MCF 10A (cell line): Measurements from ENCODE around the gene SERAC1. TPM values are rescaled to one million over a fixed set of nuclear protein-coding genes. Genes with fewer than 3 reads are reported as not detected.

Experiments used
- BruUV-seq: library from RNA; stranded (reverse); fragments of 400-500 nt; replicated peaks from 2 replicates; lab custom pipeline; 2021; lab: Mats Ljungman, UMichigan
- CTCF ChIA-PET: fragments of 300-600 bp; sonication (Branson Sonifier 250); formaldehyde crosslinking; extraction: SDS; loops from one replicate; lab custom pipeline; 2021; ENCODE audit warnings: antibody characterized with exemption, inconsistent platforms; lab: Yijun Ruan, JAX
- POLR2A ChIA-PET: fragments of 300-600, 350-650 bp; sonication (Branson Sonifier 250); formaldehyde crosslinking; extraction: SDS; loops from one replicate; lab custom pipeline; 2020; ENCODE audit warnings: antibody characterized with exemption, inconsistent platforms; lab: Yijun Ruan, JAX
- DNase-seq: peaks from one replicate; pipeline ENCODE4 v3.0.0-alpha.2; 2018; ENCODE audit not compliant: unreplicated experiment
- H3K27ac Mint-ChIP-seq: one replicate; pipeline ENCODE4 v1.8.0; 2022; ENCODE audit warnings: mild to moderate bottlenecking, low read depth, mixed read lengths; ENCODE audit not compliant: unreplicated experiment
- H3K27me3 Mint-ChIP-seq: one replicate; pipeline ENCODE4 v1.8.0; 2022; ENCODE audit warnings: mixed read lengths; ENCODE audit not compliant: insufficient read depth, unreplicated experiment
- H3K36me3 Mint-ChIP-seq: one replicate; pipeline ENCODE4 v1.8.0; 2022; ENCODE audit warnings: mild to moderate bottlenecking, moderate library complexity, mixed read lengths; ENCODE audit not compliant: insufficient read depth, unreplicated experiment
- H3K4me1 Mint-ChIP-seq: one replicate; pipeline ENCODE4 v1.8.0; 2022; ENCODE audit warnings: mixed read lengths; ENCODE audit not compliant: insufficient read depth, unreplicated experiment
- H3K4me3 Mint-ChIP-seq: one replicate; pipeline ENCODE4 v1.8.0; 2022; ENCODE audit warnings: mild to moderate bottlenecking, moderate library complexity, mixed read lengths; ENCODE audit not compliant: unreplicated experiment
- H3K9me3 Mint-ChIP-seq: one replicate; pipeline ENCODE4 v1.8.0; 2022; ENCODE audit warnings: mixed read lengths; ENCODE audit not compliant: unreplicated experiment
- CTCF ChIP-seq: fragments of 200-600 bp; IDR thresholded peaks from one replicate; pipeline ENCODE4 v1.8.0; 2022; ENCODE audit warnings: antibody characterized with exemption, mild to moderate bottlenecking; ENCODE audit not compliant: unreplicated experiment
- intact Hi-C: fragments of 100-400 bp; cut with micrococcal nuclease; formaldehyde crosslinking; loops from 2 replicates; pipeline ENCODE4 v1.14.1; 2022
- total RNA-seq: library from RNA; stranded (reverse); gene quantifications from 2 replicates; pipeline ENCODE4 v1.2.3, GENCODE V29; 2022

Gene SERAC1
- total RNA-seq, 1 experiment from 2014 or later = 5.3 TPM

GRCh38 chr6:158086054-158086503 lies 82.0 kb downstream of the SERAC1 start:
- ChIA-PET POLR2A (interaction anchor here (0.7 kb wide), 1 partner anchor 27 kb away, joined by 3 read pairs; no protein-coding TSS in a partner anchor), CTCF (interaction anchor here (1.1 to 7.4 kb wide), 2 partner anchors 10 to 14 kb away, joined by 3 to 50 read pairs; no protein-coding TSS in a partner anchor)
- Mint-ChIP-seq H3K4me1 (no peaks in the 10 kb centered on the region), H3K36me3 (peaks cover 10% of the 10 kb centered on the region), H3K27me3 (no peaks in the 10 kb centered on the region), H3K27ac (no peak overlapping the region), H3K4me3 (no peak overlapping the region), H3K9me3 (no peaks in the 10 kb centered on the region)
- intact Hi-C loops = no loop called here
- no peak for DNase-seq
- no peak for TF ChIP-seq CTCF
- no TSS peak for BruUV-seq

GRCh38 chr6:158085261-158086053 lies 82.6 kb downstream of the SERAC1 start:
- no peak for DNase-seq
- no peaks in the 10 kb centered on the region for H3K9me3 Mint-ChIP-seq
- no peak overlapping the region for H3K27ac Mint-ChIP-seq
- POLR2A ChIA-PET = interaction anchor here (0.7 kb wide), 1 partner anchor 28 kb away, joined by 3 read pairs; no protein-coding TSS in a partner anchor
- no peak for TF ChIP-seq CTCF
- no peaks in the 10 kb centered on the region for H3K27me3 Mint-ChIP-seq
- H3K36me3 Mint-ChIP-seq = peaks cover 13% of the 10 kb centered on the region
- H3K4me1 Mint-ChIP-seq = no peaks in the 10 kb centered on the region
- intact Hi-C loops = no loop called here
- no peak overlapping the region for H3K4me3 Mint-ChIP-seq
- CTCF ChIA-PET = interaction anchor here (7.4 kb wide), 1 partner anchor 13 kb away, joined by 50 read pairs; no protein-coding TSS in a partner anchor
- BruUV-seq = no TSS peak

GRCh38 chr6:158083455-158084325 lies 84.4 kb downstream of the SERAC1 start:
- DNase-seq = no peak
- Mint-ChIP-seq H3K27me3 (no peaks in the 10 kb centered on the region), H3K9me3 (no peaks in the 10 kb centered on the region), H3K4me3 (no peak overlapping the region), H3K27ac (no peak overlapping the region), H3K36me3 (peaks cover 17% of the 10 kb centered on the region), H3K4me1 (no peaks in the 10 kb centered on the region)
- no TSS peak for BruUV-seq
- POLR2A ChIA-PET = no interaction called here
- intact Hi-C loops = no loop called here
- no peak for TF ChIP-seq CTCF
- CTCF ChIA-PET = interaction anchor here (0.6 to 7.4 kb wide), 2 partner anchors 11 to 154 kb away, joined by 3 to 50 read pairs; no protein-coding TSS in a partner anchor

GRCh38 chr6:158081657-158081935 lies 86.5 kb downstream of the SERAC1 start:
- BruUV-seq = no TSS peak
- no peak overlapping the region for H3K27ac Mint-ChIP-seq
- H3K4me3 Mint-ChIP-seq = no peak overlapping the region
- H3K4me1 Mint-ChIP-seq = no peaks in the 10 kb centered on the region
- H3K27me3 Mint-ChIP-seq = no peaks in the 10 kb centered on the region
- ChIA-PET POLR2A (interaction anchor here (1.0 kb wide), 1 partner anchor 112 kb away, joined by 4 read pairs; no protein-coding TSS in a partner anchor), CTCF (interaction anchor here (7.4 kb wide), 1 partner anchor 9 kb away, joined by 50 read pairs; no protein-coding TSS in a partner anchor)
- DNase-seq = peak; percentile 33
- intact Hi-C loops = no loop called here
- no peaks in the 10 kb centered on the region for H3K9me3 Mint-ChIP-seq
- TF ChIP-seq CTCF = no peak
- peaks cover 37% of the 10 kb centered on the region for H3K36me3 Mint-ChIP-seq
